Measurements from ENCODE around the gene EEF1G.
"Not testable (repeated sequence)": the region's sequence is repeated elsewhere in the genome, so short reads cannot be mapped to it uniquely, and the experiment has no call there.

Gene EEF1G

DNA sequence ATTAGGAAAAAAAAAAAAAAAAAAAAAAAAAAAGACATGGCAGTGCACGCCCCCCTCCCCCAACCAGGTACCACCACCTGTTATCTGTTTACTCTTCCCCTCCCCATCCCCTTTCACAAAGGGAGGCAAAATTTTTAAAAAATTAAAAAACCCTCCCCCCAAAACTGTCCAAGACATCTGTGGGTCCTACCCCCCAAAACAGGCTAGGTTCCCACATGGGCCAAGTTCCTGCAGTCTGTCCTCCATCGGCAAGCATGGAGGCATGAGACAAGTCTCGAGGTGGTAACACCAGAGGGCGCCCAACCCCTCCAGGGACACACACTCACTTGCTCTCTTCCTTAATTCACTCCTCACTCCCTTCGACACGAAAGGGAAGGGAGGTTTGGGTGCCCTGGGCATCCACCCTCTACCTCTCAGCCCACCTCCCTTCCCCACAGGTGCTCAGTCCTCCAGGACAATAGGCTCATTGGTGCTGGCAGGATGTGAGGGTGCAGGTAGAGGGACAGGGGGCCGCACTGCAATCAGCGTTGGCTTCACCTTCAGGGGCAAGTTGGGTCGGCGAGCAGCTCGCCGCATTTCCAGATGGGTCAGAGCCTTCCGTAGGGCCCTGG lies 19.8 kb upstream of the EEF1G start:
- Histone ChIP-seq H3K4me3 (ENCODE audit: low read depth in 1 of 2, low read length in 2 of 2) (no peak overlapping the region), H3K36me3 (ENCODE audit: control insufficient read depth in 1 of 2, insufficient read depth in 2 of 2, low read length in 2 of 2) (peaks cover 45 to 50% of the 10 kb centered on the region in 2 donors), H3K4me1 (ENCODE audit: control insufficient read depth in 1 of 2, insufficient read depth in 2 of 2, low read length in 2 of 2) (peaks cover 22 to 30% of the 10 kb centered on the region in 2 donors), H3K27ac (ENCODE audit: low read depth, low read length) (no peak overlapping the region), H3K9me3 (ENCODE audit: control insufficient read depth in 1 of 2, low read length in 2 of 2) (no peaks in the 10 kb centered on the region), H3K9ac (ENCODE audit: low read depth in 1 of 2, low read length in 2 of 2) (peak overlapping the region in 1 of 2 donors; percentile 32), H3K27me3 (ENCODE audit: control insufficient read depth in 1 of 2, insufficient read depth in 2 of 2, low read length in 2 of 2) (no peaks in the 10 kb centered on the region)

DNA sequence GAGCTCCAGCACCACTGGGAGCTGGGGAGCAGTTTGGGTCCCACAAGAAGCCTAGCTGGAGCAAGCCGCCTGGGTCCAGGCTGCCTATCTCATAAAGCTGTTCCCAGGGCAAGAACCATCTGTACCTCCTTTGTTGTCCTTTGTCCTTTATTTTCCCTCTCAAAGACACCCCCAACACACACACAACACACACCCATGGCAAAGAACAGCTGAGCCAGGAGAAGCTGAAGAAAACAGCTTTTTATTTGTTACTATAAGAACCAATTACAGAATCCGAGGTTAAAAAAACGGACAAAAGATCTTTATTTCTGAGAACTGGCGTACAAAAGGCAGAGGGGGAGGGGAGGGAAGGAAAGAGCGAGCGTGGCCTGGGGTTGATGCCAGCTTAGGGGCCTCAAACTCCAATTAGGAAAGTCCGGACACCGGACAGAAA lies 19.3 kb upstream of the EEF1G start:
- no peaks in the 10 kb centered on the region for H3K27me3 ChIP-seq (ENCODE audit: control insufficient read depth in 1 of 2, insufficient read depth in 2 of 2, low read length in 2 of 2)
- peak overlapping the region; percentile 7 to 74 for H3K9ac ChIP-seq (ENCODE audit: low read depth in 1 of 2, low read length in 2 of 2)
- H3K27ac ChIP-seq (ENCODE audit: low read depth, low read length): no peak overlapping the region
- peaks cover 41 to 44% of the 10 kb centered on the region in 2 donors for H3K36me3 ChIP-seq (ENCODE audit: control insufficient read depth in 1 of 2, insufficient read depth in 2 of 2, low read length in 2 of 2)
- no peaks in the 10 kb centered on the region for H3K9me3 ChIP-seq (ENCODE audit: control insufficient read depth in 1 of 2, low read length in 2 of 2)
- H3K4me3 ChIP-seq (ENCODE audit: low read depth in 1 of 2, low read length in 2 of 2): peak overlapping the region in 1 of 2 donors; percentile 75
- H3K4me1 ChIP-seq (ENCODE audit: control insufficient read depth in 1 of 2, insufficient read depth in 2 of 2, low read length in 2 of 2): peaks cover 22 to 30% of the 10 kb centered on the region in 2 donors

DNA sequence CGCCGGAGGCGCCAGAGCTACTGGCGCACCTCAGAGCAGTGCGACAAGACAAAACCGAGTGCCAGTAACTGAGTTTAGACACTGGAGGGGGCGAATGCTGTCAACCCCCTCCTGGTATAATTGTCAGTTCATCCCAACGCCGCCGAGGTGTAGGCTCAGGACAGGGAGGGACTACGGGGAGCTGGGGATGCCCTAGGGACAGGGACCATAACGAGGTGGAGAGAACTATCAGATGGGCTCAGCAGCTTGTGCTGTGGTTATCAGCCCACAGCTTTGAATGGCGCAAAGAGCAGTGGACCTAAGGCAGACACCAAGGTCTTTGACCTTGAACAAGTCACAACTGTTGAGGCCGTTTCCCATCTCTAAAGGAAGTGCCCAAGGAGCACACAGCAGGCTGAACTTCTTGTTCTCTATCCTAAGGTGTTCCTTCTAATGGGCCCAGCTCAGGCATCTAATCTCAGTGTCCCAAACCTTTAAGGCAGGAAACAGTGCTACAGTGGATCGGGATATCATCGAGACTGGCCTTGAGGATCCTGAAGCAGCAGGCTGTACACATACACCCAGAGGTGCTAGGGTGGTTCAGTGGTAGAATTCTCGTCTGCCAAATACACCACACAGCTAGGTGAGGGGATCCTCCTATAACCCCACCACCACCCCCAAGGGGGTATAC lies 18.6 kb upstream of the EEF1G start:
- peak overlapping the region; percentile 70 to 74 for H3K9ac ChIP-seq (ENCODE audit: low read depth in 1 of 2, low read length in 2 of 2)
- H3K36me3 ChIP-seq (ENCODE audit: control insufficient read depth in 1 of 2, insufficient read depth in 2 of 2, low read length in 2 of 2): peaks cover 34 to 42% of the 10 kb centered on the region in 2 donors
- peaks cover 22 to 30% of the 10 kb centered on the region in 2 donors for H3K4me1 ChIP-seq (ENCODE audit: control insufficient read depth in 1 of 2, insufficient read depth in 2 of 2, low read length in 2 of 2)

DNA sequence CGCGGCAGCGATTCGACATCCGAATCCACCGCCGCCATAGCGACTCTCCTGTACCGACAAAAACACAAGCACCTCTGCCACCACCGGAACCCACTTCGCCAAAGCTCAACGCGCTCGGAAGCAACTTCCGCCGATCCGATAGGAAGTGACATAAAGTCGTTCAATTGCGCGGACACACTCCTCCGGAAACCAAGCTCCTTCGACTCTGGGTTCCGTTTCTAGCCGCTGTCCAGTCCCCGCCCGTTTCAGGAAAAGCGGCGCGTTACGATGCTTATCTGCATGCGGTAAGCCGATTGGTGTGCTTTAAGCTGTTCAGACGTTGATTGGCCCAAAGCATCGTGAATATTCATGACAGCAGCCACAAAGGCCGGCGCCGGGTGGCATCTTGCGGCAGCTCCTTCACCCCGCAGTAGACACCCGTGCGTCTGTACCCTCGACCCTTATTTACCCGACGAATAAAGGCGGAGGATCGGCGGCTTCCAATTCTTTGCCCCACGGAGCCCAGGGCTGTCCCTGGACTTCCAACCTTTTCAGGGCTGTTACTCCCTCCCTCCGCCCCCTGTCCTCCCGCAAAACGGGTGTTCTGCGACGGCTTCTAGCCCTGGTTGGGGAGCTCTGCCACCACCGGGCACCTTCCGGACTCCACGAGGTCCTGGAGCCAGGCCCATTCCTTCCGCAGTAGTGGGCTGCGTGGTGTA lies 17.9 kb upstream of the EEF1G start, which contains the start of gene TUT1:
Gene TUT1, minus strand, starts transcription at position 76 of the 698 bp plus-strand sequence. Its CDS starts 38 bp downstream, at position 38.
- Histone ChIP-seq H3K4me1 (ENCODE audit: control insufficient read depth in 1 of 2, insufficient read depth in 2 of 2, low read length in 2 of 2) (peaks cover 22 to 30% of the 10 kb centered on the region in 2 donors), H3K27me3 (ENCODE audit: control insufficient read depth in 1 of 2, insufficient read depth in 2 of 2, low read length in 2 of 2) (no peaks in the 10 kb centered on the region), H3K9ac (ENCODE audit: low read depth in 1 of 2, low read length in 2 of 2) (peak within 1 kb of the TSS; percentile 91 to 94), H3K27ac (ENCODE audit: low read depth, low read length) (peak within 1 kb of the TSS; percentile 86), H3K4me3 (ENCODE audit: low read depth in 1 of 2, low read length in 2 of 2) (peak within 1 kb of the TSS; percentile 76 to 90), H3K36me3 (ENCODE audit: control insufficient read depth in 1 of 2, insufficient read depth in 2 of 2, low read length in 2 of 2) (peaks cover 31 to 38% of the 10 kb centered on the region in 2 donors), H3K9me3 (ENCODE audit: control insufficient read depth in 1 of 2, low read length in 2 of 2) (no peaks in the 10 kb centered on the region)

More for the DNA sequence above, 18.6 kb upstream of the EEF1G start:
- H3K27ac ChIP-seq (ENCODE audit: low read depth, low read length): peak overlapping the region; percentile 86
- H3K27me3 ChIP-seq (ENCODE audit: control insufficient read depth in 1 of 2, insufficient read depth in 2 of 2, low read length in 2 of 2): no peaks in the 10 kb centered on the region
- no peaks in the 10 kb centered on the region for H3K9me3 ChIP-seq (ENCODE audit: control insufficient read depth in 1 of 2, low read length in 2 of 2)
- H3K4me3 ChIP-seq (ENCODE audit: low read depth in 1 of 2, low read length in 2 of 2): peak overlapping the region; percentile 75 to 76

DNA sequence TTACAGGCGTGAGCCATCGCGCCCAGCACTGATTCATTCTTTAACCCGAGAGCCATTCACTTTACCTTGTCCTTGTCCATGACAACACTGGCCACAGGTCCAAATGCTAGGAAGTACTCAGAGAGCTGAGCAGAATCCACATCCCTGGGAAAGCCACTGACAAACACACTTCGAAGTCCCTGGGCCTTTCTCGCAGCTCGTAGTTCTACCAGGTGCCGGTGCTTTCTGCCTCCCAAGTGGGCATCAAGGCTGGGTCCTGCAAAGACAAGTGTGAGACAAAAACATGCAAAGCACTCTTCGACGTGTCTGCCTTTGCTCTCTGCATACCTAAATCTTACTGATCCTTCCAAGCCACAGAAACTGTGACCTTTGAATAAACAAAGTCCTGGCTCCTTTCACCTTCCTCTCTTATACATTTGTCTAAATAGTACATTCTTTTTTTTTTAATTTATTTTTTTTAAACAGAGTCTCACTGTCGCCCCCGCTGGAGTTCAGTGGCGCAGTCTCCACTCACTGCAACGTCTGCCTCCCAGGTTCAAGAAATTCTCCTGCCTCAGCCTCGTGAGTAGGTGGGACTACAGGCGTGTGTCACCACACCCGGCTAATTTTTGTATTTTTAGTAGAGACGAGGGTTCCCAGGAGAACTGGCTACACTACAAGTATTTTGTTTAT lies 15.4 kb upstream of the EEF1G start:
- peaks cover 22 to 30% of the 10 kb centered on the region in 2 donors for H3K4me1 ChIP-seq (ENCODE audit: control insufficient read depth in 1 of 2, insufficient read depth in 2 of 2, low read length in 2 of 2)
- peaks cover 9 to 24% of the 10 kb centered on the region in 2 donors for H3K36me3 ChIP-seq (ENCODE audit: control insufficient read depth in 1 of 2, insufficient read depth in 2 of 2, low read length in 2 of 2)
- no peak overlapping the region for H3K9ac ChIP-seq (ENCODE audit: low read depth in 1 of 2, low read length in 2 of 2)
- no peak overlapping the region for H3K27ac ChIP-seq (ENCODE audit: low read depth, low read length)
- no peaks in the 10 kb centered on the region for H3K9me3 ChIP-seq (ENCODE audit: control insufficient read depth in 1 of 2, low read length in 2 of 2)
- H3K27me3 ChIP-seq (ENCODE audit: control insufficient read depth in 1 of 2, insufficient read depth in 2 of 2, low read length in 2 of 2): no peaks in the 10 kb centered on the region
- H3K4me3 ChIP-seq (ENCODE audit: low read depth in 1 of 2, low read length in 2 of 2): no peak overlapping the region

DNA sequence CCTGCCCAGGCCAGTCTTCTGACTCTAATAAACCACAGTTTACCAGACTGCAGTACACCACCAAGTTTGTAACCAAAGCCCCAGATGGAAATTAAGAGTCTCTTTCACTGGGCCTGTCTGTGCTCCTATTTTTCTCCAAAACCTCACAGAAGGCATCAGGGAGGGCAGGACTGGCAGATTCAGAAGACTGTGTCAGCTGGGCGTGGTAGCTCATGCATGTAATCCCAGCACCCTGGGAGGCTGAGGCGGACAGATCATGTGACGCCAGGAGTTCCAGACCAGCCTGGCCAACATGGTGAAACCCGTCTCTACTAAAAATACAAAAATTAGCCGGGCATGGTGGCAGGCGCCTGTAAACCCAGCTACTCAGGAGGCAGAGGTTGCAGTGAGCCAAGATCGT lies 11.7 kb upstream of the EEF1G start:
- not testable (repeated sequence) for H3K9me3 ChIP-seq (ENCODE audit: control insufficient read depth in 1 of 2, low read length in 2 of 2); H3K4me1 ChIP-seq (ENCODE audit: control insufficient read depth in 1 of 2, insufficient read depth in 2 of 2, low read length in 2 of 2); H3K27me3 ChIP-seq (ENCODE audit: control insufficient read depth in 1 of 2, insufficient read depth in 2 of 2, low read length in 2 of 2); H3K4me3 ChIP-seq (ENCODE audit: low read depth in 1 of 2, low read length in 2 of 2); H3K27ac ChIP-seq (ENCODE audit: low read depth, low read length); H3K9ac ChIP-seq (ENCODE audit: low read depth in 1 of 2, low read length in 2 of 2)
- peaks cover 6 to 30% of the 10 kb centered on the region in 2 donors for H3K36me3 ChIP-seq (ENCODE audit: control insufficient read depth in 1 of 2, insufficient read depth in 2 of 2, low read length in 2 of 2)

DNA sequence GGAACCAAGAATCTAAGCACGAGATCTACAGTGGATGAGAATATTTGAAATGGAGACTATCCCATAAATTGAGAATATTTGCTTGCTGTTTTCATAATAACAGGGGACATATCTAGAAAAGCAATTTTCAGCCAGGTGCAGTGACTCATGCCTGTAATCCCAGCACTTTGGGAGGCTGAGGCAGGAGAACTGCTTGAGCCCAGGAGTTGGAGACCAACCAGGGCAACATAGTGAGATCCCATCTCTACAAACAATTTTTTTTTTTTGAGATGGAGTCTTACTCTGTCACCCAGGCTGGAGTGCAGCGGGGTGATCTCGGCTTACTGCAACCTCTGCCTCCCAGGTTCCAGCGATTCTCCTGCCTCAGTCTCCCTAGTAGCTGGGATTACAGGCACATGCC lies 8.0 kb upstream of the EEF1G start:
- H3K36me3 ChIP-seq (ENCODE audit: control insufficient read depth in 1 of 2, insufficient read depth in 2 of 2, low read length in 2 of 2): peaks cover 6 to 54% of the 10 kb centered on the region in 2 donors
- not testable (repeated sequence) for H3K27me3 ChIP-seq (ENCODE audit: control insufficient read depth in 1 of 2, insufficient read depth in 2 of 2, low read length in 2 of 2); H3K4me1 ChIP-seq (ENCODE audit: control insufficient read depth in 1 of 2, insufficient read depth in 2 of 2, low read length in 2 of 2); H3K27ac ChIP-seq (ENCODE audit: low read depth, low read length); H3K9ac ChIP-seq (ENCODE audit: low read depth in 1 of 2, low read length in 2 of 2); H3K4me3 ChIP-seq (ENCODE audit: low read depth in 1 of 2, low read length in 2 of 2); H3K9me3 ChIP-seq (ENCODE audit: control insufficient read depth in 1 of 2, low read length in 2 of 2)

DNA sequence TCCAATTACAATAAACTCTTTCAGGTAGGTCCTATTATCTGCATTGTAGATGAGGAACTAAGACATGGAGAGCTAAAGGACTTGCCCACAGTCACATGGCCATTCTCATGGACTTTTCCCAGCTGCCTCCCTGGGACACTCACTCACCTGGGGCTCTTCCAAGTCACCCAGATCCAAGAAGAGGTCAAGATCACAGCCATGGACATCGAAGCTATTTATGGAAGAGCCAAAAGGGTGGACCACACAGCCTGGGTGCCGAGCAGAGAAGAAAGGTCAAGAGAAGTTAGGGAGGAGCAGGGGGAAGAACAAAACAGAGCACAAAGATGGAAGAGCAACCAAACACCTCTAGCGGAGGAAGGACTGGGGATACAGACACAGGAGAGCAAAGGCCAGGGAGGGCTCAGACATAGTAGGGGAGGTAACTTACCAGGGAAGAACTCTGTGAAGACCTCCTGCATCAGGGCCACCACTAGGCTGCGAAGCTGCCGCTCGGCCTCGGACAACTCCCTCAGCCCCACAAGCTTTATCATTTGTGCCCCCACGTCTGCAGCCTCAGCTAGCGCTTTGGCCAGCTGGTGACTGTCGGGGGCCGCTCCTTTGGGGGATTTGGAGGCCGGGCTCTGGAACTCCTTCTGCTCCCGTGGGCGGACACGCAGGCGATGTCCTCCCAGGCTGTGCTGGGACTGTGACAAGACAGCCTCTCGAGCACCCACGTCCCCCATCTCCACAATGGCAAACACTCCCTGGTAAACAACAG lies 7.4 kb upstream of the EEF1G start:
- no peak overlapping the region for H3K4me3 ChIP-seq (ENCODE audit: low read depth in 1 of 2, low read length in 2 of 2)
- H3K9ac ChIP-seq (ENCODE audit: low read depth in 1 of 2, low read length in 2 of 2): no peak overlapping the region
- H3K36me3 ChIP-seq (ENCODE audit: control insufficient read depth in 1 of 2, insufficient read depth in 2 of 2, low read length in 2 of 2): peaks cover 9 to 57% of the 10 kb centered on the region in 2 donors
- H3K4me1 ChIP-seq (ENCODE audit: control insufficient read depth in 1 of 2, insufficient read depth in 2 of 2, low read length in 2 of 2): peaks cover 3 to 5% of the 10 kb centered on the region in 2 donors
- H3K9me3 ChIP-seq (ENCODE audit: control insufficient read depth in 1 of 2, low read length in 2 of 2): no peaks in the 10 kb centered on the region
- H3K27ac ChIP-seq (ENCODE audit: low read depth, low read length): no peak overlapping the region
- no peaks in the 10 kb centered on the region for H3K27me3 ChIP-seq (ENCODE audit: control insufficient read depth in 1 of 2, insufficient read depth in 2 of 2, low read length in 2 of 2)

DNA sequence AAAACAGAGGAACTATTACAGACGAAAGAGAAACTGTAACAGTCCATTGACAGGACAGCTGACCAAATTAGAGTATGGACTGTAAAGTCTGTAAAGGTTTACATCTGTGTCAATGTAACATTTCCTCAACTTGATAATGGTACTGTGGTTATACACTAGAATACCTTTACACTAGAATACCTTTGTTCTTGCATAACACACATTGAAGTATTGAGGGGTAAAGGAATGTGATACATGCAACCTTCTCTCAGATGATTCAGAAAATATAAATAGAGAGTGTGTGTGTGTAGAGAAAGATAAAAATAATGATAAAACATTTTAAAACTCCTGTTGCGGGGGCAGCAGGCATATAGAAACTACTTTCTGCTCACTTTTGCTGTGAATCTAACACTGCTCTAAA lies 5.6 kb upstream of the EEF1G start:
- H3K9me3 ChIP-seq (ENCODE audit: control insufficient read depth in 1 of 2, low read length in 2 of 2): no peaks in the 10 kb centered on the region
- no peak overlapping the region for H3K9ac ChIP-seq (ENCODE audit: low read depth in 1 of 2, low read length in 2 of 2)
- H3K36me3 ChIP-seq (ENCODE audit: control insufficient read depth in 1 of 2, insufficient read depth in 2 of 2, low read length in 2 of 2): peaks cover 9 to 52% of the 10 kb centered on the region in 2 donors
- H3K4me1 ChIP-seq (ENCODE audit: control insufficient read depth in 1 of 2, insufficient read depth in 2 of 2, low read length in 2 of 2): peaks cover 9 to 20% of the 10 kb centered on the region in 2 donors
- no peak overlapping the region for H3K4me3 ChIP-seq (ENCODE audit: low read depth in 1 of 2, low read length in 2 of 2)
- H3K27me3 ChIP-seq (ENCODE audit: control insufficient read depth in 1 of 2, insufficient read depth in 2 of 2, low read length in 2 of 2): no peaks in the 10 kb centered on the region
- no peak overlapping the region for H3K27ac ChIP-seq (ENCODE audit: low read depth, low read length)

Data from duodenal mucosa (tissue), 2 donors.